CD4-positive, CD25-positive, alpha-beta regulatory T cell (primary cell): Measurements from ENCODE around the gene CFAP97D1. TPM values are rescaled to one million over a fixed set of nuclear protein-coding genes. Genes with fewer than 3 reads are reported as not detected.

Source experiments
- ATAC-seq, 2 donors: fragments of 150-1000 bp; cut with Tn5 transposase; one replicate each; pipeline ENCODE4 v1.10.0; 2021; ENCODE audit warnings: low read depth in 2 of 2, moderate number of reproducible peaks in 2 of 2, moderate library complexity in 1 of 2
- DNase-seq, 3 donors: peaks; one replicate each; pipeline versions ENCODE4 v3.0.0 to v3.0.0-alpha.2; 2012 to 2022; ENCODE audit warnings: mixed read lengths in 1 of 3
- H3K27ac ChIP-seq: one replicate; pipeline ENCODE4 v1.7.0; 2013; ENCODE audit warnings: mild to moderate bottlenecking, low read length; ENCODE audit not compliant: insufficient read depth, poor library complexity, severe bottlenecking
- H3K27me3 ChIP-seq: one replicate; pipeline ENCODE4 v1.7.0; 2013; ENCODE audit warnings: low read length; ENCODE audit not compliant: control insufficient read depth, insufficient read depth
- H3K36me3 ChIP-seq: one replicate; pipeline ENCODE4 v1.7.0; 2013; ENCODE audit warnings: mild to moderate bottlenecking, low read length, moderate library complexity; ENCODE audit not compliant: control insufficient read depth, insufficient read depth
- H3K4me1 ChIP-seq: 2 replicates; pipeline ENCODE4 v1.7.0; 2013; ENCODE audit warnings: mild to moderate bottlenecking, low read length; ENCODE audit not compliant: insufficient read depth, control insufficient read depth, poor library complexity, severe bottlenecking
- H3K4me3 ChIP-seq: one replicate; pipeline ENCODE4 v1.7.0; 2013; ENCODE audit warnings: low read depth, mild to moderate bottlenecking, low read length, moderate library complexity
- H3K9me3 ChIP-seq, 2 experiments: 1 replicate in 1 of 2; 2 replicates in 1 of 2; pipeline ENCODE4 v1.7.0; 2013; ENCODE audit warnings: low read length in 2 of 2, mild to moderate bottlenecking in 1 of 2, moderate library complexity in 1 of 2; ENCODE audit not compliant: control insufficient read depth in 2 of 2
- H3K27ac Mint-ChIP-seq, 3 donors: one replicate each; pipeline ENCODE4 v1.8.0; 2020 to 2022; ENCODE audit warnings: mild to moderate bottlenecking in 3 of 3, mixed read lengths in 3 of 3, moderate library complexity in 2 of 3
- H3K27me3 Mint-ChIP-seq: one replicate; pipeline ENCODE4 v1.8.0; 2022; ENCODE audit warnings: mild to moderate bottlenecking, mixed read lengths
- H3K36me3 Mint-ChIP-seq: one replicate; pipeline ENCODE4 v1.8.0; 2020; ENCODE audit warnings: mixed read lengths
- H3K4me1 Mint-ChIP-seq, 4 donors: one replicate each; pipeline ENCODE4 v1.8.0; 2020 to 2022; ENCODE audit warnings: mixed read lengths in 4 of 4, mild to moderate bottlenecking in 1 of 4
- H3K4me3 Mint-ChIP-seq, 4 donors: one replicate each; pipeline ENCODE4 v1.8.0; 2020 to 2022; ENCODE audit warnings: mild to moderate bottlenecking in 4 of 4, mixed read lengths in 4 of 4, moderate library complexity in 3 of 4
- H3K9me3 Mint-ChIP-seq, 7 donors: one replicate each; pipeline ENCODE4 v1.8.0; 2020 to 2022; ENCODE audit warnings: mixed read lengths in 7 of 7, mild to moderate bottlenecking in 3 of 7, moderate library complexity in 2 of 7
- polyA plus RNA-seq, 4 donors: library from polyadenylated mRNA; unstranded; fragments of 300-500 nt; fragmentation: Illumina TruSeq; gene quantifications; one replicate each; pipeline ENCODE4 v1.2.3, GENCODE V29; 2021
- total RNA-seq: library from RNA; stranded (reverse); gene quantifications from one replicate; pipeline ENCODE4 v1.2.3, GENCODE V29; 2022

Gene CFAP97D1
- total and polyA plus RNA-seq, 5 donors from 2014 or later = not detected

- H3K9me3 Mint-ChIP-seq = no peaks in the 10 kb centered on the region
- H3K4me1 Mint-ChIP-seq = peaks cover 0 to 13% (median 2%) of the 10 kb centered on the region in 4 donors
- H3K36me3 Mint-ChIP-seq = no peaks in the 10 kb centered on the region
- peak within 1 kb of the TSS; percentile 56 for H3K4me3 ChIP-seq
- ATAC-seq (peak; percentile 95), DNase-seq (peak; percentile 66 to 76 (median 72))
- H3K27ac Mint-ChIP-seq = peak within 1 kb of the TSS; percentile 32 to 65 (median 58)
- H3K27me3 ChIP-seq = peaks cover 30% of the 10 kb centered on the region
- peaks cover 12% of the 10 kb centered on the region for H3K4me1 ChIP-seq
- H3K36me3 ChIP-seq = no peaks in the 10 kb centered on the region
- no peaks in the 10 kb centered on the region for H3K9me3 ChIP-seq
- H3K4me3 Mint-ChIP-seq = peak within 1 kb of the TSS; percentile 84 to 93 (median 86)
- H3K27me3 Mint-ChIP-seq = peaks cover 34% of the 10 kb centered on the region
- peak within 1 kb of the TSS; percentile 57 for H3K27ac ChIP-seq
Observed at GRCh38 chr17:43778337-43779144, 1.7 kb upstream of the CFAP97D1 start, which contains the start of gene DUSP3. TSS of gene DUSP3 (minus strand) at chr17:43778977. CDS start at chr17:43778924, 53 bp downstream.

- H3K36me3 ChIP-seq = no peaks in the 10 kb centered on the region
Observed at GRCh38 chr17:43779145-43780125, 800 bp upstream of the CFAP97D1 start.

GRCh38 chr17:43782913-43783680, 2.9 kb downstream of the CFAP97D1 start:
- no peaks in the 10 kb centered on the region for H3K9me3 ChIP-seq

More at GRCh38 chr17:43779145-43780125, 800 bp upstream of the CFAP97D1 start:
- Mint-ChIP-seq H3K4me1 (peaks cover 0 to 13% (median 2%) of the 10 kb centered on the region in 4 donors), H3K9me3 (no peaks in the 10 kb centered on the region), H3K27ac (peak overlapping the region in 2 of 3 donors; percentile 26 to 58), H3K27me3 (peaks cover 43% of the 10 kb centered on the region), H3K36me3 (no peaks in the 10 kb centered on the region), H3K4me3 (peak overlapping the region; percentile 80 to 93 (median 82))
- H3K4me1 ChIP-seq = peaks cover 12% of the 10 kb centered on the region
- no peak for DNase-seq
- ATAC-seq = peak; percentile 6 to 33
- peak overlapping the region; percentile 56 for H3K4me3 ChIP-seq
- no peak overlapping the region for H3K27ac ChIP-seq
- peaks cover 31% of the 10 kb centered on the region for H3K27me3 ChIP-seq
- H3K9me3 ChIP-seq = no peaks in the 10 kb centered on the region

GRCh38 chr17:43784068-43784467, 3.8 kb downstream of the CFAP97D1 start:
- no peak overlapping the region for H3K27ac ChIP-seq
- ATAC-seq = no peak
- peaks cover 31% of the 10 kb centered on the region for H3K27me3 ChIP-seq
- H3K9me3 Mint-ChIP-seq = peaks cover 0 to 1% (median 0%) of the 10 kb centered on the region in 7 donors
- H3K9me3 ChIP-seq = no peaks in the 10 kb centered on the region
- H3K36me3 Mint-ChIP-seq = no peaks in the 10 kb centered on the region
- H3K4me1 Mint-ChIP-seq = peaks cover 0 to 7% (median 2%) of the 10 kb centered on the region in 4 donors
- H3K27me3 Mint-ChIP-seq = peaks cover 56% of the 10 kb centered on the region
- H3K4me3 ChIP-seq = no peak overlapping the region
- H3K27ac Mint-ChIP-seq = no peak overlapping the region
- no peak for DNase-seq
- no peaks in the 10 kb centered on the region for H3K36me3 ChIP-seq
- H3K4me1 ChIP-seq = peaks cover 7% of the 10 kb centered on the region
- no peak overlapping the region for H3K4me3 Mint-ChIP-seq

More at GRCh38 chr17:43782913-43783680, 2.9 kb downstream of the CFAP97D1 start:
- H3K4me3 ChIP-seq = no peak overlapping the region
- H3K27ac ChIP-seq = no peak overlapping the region
- H3K27me3 ChIP-seq = peaks cover 31% of the 10 kb centered on the region
- Mint-ChIP-seq H3K27me3 (peaks cover 56% of the 10 kb centered on the region), H3K9me3 (peaks cover 0 to 1% (median 0%) of the 10 kb centered on the region in 7 donors), H3K27ac (no peak overlapping the region), H3K36me3 (no peaks in the 10 kb centered on the region), H3K4me1 (peaks cover 0 to 8% (median 2%) of the 10 kb centered on the region in 4 donors), H3K4me3 (peak overlapping the region in 1 of 4 donors; percentile 27)
- H3K36me3 ChIP-seq = no peaks in the 10 kb centered on the region
- peaks cover 9% of the 10 kb centered on the region for H3K4me1 ChIP-seq
- ATAC-seq (no peak), DNase-seq (no peak)

- H3K4me3 Mint-ChIP-seq = no peak overlapping the region
- H3K27ac ChIP-seq = no peak overlapping the region
- H3K4me1 ChIP-seq = peaks cover under 1% of the 10 kb centered on the region
- peaks cover 0 to 1% (median 0%) of the 10 kb centered on the region in 7 donors for H3K9me3 Mint-ChIP-seq
- H3K4me1 Mint-ChIP-seq = peaks cover 0 to 1% (median 0%) of the 10 kb centered on the region in 4 donors
- ATAC-seq (no peak), DNase-seq (no peak)
- no peak overlapping the region for H3K27ac Mint-ChIP-seq
- H3K27me3 Mint-ChIP-seq = peaks cover 58% of the 10 kb centered on the region
- no peaks in the 10 kb centered on the region for H3K36me3 Mint-ChIP-seq
- no peaks in the 10 kb centered on the region for H3K9me3 ChIP-seq
- H3K4me3 ChIP-seq = no peak overlapping the region
- no peaks in the 10 kb centered on the region for H3K36me3 ChIP-seq
- H3K27me3 ChIP-seq = peaks cover 30% of the 10 kb centered on the region
Observed at GRCh38 chr17:43784628-43785101, 4.4 kb downstream of the CFAP97D1 start.

GRCh38 chr17:43787728-43788127, 7.5 kb downstream of the CFAP97D1 start:
- Histone ChIP-seq H3K27ac (no peak overlapping the region), H3K4me3 (no peak overlapping the region), H3K27me3 (peaks cover 11% of the 10 kb centered on the region), H3K36me3 (no peaks in the 10 kb centered on the region), H3K4me1 (no peaks in the 10 kb centered on the region), H3K9me3 (no peaks in the 10 kb centered on the region)
- Mint-ChIP-seq H3K27ac (no peak overlapping the region), H3K4me1 (peaks cover 0 to 10% (median 6%) of the 10 kb centered on the region in 4 donors), H3K4me3 (no peak overlapping the region), H3K36me3 (no peaks in the 10 kb centered on the region), H3K27me3 (peaks cover 53% of the 10 kb centered on the region), H3K9me3 (peaks cover 0 to 3% (median 0%) of the 10 kb centered on the region in 7 donors)
- DNase-seq (no peak), ATAC-seq (no peak)
